Activated CD4-positive, alpha-beta memory T cell treated with anti-CD3 and anti-CD28 coated beads, Interleukin-2, amount 10 ng/mL, durations not matched to agents 7 days and 5 days (primary cell): ENCODE results near the gene STH. TPM values are rescaled to one million over a fixed set of nuclear protein-coding genes. Genes with fewer than 3 reads are reported as not detected.

Experiments
- CTCF ChIA-PET: fragments of 350-600 bp; sonication (Branson Sonifier 250); formaldehyde crosslinking; loops from one replicate; lab custom pipeline; 2021; ENCODE audit warnings: antibody characterized with exemption, inconsistent platforms; lab: Charles Lee
- POLR2A ChIA-PET: fragments of 350-600 bp; sonication (Branson Sonifier 250); formaldehyde crosslinking; loops from one replicate; lab custom pipeline; 2021; ENCODE audit warnings: antibody characterized with exemption; lab: Charles Lee
- DNase-seq: peaks from one replicate; pipeline ENCODE4 v3.0.0-alpha.2; 2020
- H3K27ac Mint-ChIP-seq: one replicate; pipeline ENCODE4 v1.8.0; 2021; ENCODE audit warnings: mild to moderate bottlenecking, mixed read lengths
- H3K27me3 Mint-ChIP-seq: one replicate; pipeline ENCODE4 v1.8.0; 2021; ENCODE audit warnings: mixed read lengths
- H3K36me3 Mint-ChIP-seq: one replicate; pipeline ENCODE4 v1.8.0; 2021; ENCODE audit warnings: low read depth, mixed read lengths
- H3K4me1 Mint-ChIP-seq: one replicate; pipeline ENCODE4 v1.8.0; 2021; ENCODE audit warnings: mixed read lengths
- H3K4me3 Mint-ChIP-seq: one replicate; pipeline ENCODE4 v1.8.0; 2021; ENCODE audit warnings: mild to moderate bottlenecking, mixed read lengths
- H3K9me3 Mint-ChIP-seq: one replicate; pipeline ENCODE4 v1.8.0; 2021; ENCODE audit warnings: mixed read lengths
- total RNA-seq, 2 experiments: library from RNA; stranded (reverse); gene quantifications; one replicate each; pipeline ENCODE4 v1.2.3, GENCODE V29; 2021

Gene STH
- total RNA-seq, 2 experiments from 2014 or later = not detected

DNA sequence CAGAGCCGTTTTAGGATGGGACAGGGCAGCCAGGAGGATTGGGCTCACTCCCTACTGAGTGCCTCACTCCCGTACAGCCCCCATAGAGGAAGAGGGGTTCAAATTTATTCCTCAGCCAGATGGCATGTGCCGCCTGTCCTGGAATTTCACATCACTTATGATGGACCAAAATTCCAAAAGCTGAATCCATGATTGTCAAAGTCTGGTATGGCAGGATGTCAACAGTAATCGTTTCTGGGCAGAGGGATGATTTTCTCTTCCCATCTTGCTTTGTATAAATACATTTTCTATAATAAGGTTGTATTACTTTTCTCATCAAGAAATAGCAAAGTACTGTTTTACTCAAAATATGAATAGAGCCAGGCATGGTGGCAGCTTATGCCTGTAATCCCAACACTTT is 38.7 kb upstream of the STH start:
- CTCF ChIA-PET = interaction anchor here (1.1 kb wide), 1 partner anchor 11 kb away, joined by 5 read pairs; no protein-coding TSS in a partner anchor
- Mint-ChIP-seq H3K36me3 (no peaks in the 10 kb centered on the region), H3K9me3 (no peaks in the 10 kb centered on the region)

GRCh38 chr17:45961206-45961605 is 37.8 kb upstream of the STH start:
- ChIA-PET CTCF (interaction anchor here (1.1 kb wide), 1 partner anchor 12 kb away, joined by 5 read pairs; no protein-coding TSS in a partner anchor), POLR2A (no interaction called here)
- Mint-ChIP-seq H3K4me1 (no peaks in the 10 kb centered on the region), H3K36me3 (no peaks in the 10 kb centered on the region), H3K27me3 (peaks cover 6% of the 10 kb centered on the region), H3K4me3 (no peak overlapping the region), H3K9me3 (no peaks in the 10 kb centered on the region), H3K27ac (no peak overlapping the region)
- DNase-seq = no peak

More for the DNA sequence above, 38.7 kb upstream of the STH start:
- no peak overlapping the region for H3K27ac Mint-ChIP-seq
- POLR2A ChIA-PET = no interaction called here
- DNase-seq = no peak
- no peaks in the 10 kb centered on the region for H3K27me3 Mint-ChIP-seq
- no peak overlapping the region for H3K4me3 Mint-ChIP-seq
- H3K4me1 Mint-ChIP-seq = no peaks in the 10 kb centered on the region

DNA sequence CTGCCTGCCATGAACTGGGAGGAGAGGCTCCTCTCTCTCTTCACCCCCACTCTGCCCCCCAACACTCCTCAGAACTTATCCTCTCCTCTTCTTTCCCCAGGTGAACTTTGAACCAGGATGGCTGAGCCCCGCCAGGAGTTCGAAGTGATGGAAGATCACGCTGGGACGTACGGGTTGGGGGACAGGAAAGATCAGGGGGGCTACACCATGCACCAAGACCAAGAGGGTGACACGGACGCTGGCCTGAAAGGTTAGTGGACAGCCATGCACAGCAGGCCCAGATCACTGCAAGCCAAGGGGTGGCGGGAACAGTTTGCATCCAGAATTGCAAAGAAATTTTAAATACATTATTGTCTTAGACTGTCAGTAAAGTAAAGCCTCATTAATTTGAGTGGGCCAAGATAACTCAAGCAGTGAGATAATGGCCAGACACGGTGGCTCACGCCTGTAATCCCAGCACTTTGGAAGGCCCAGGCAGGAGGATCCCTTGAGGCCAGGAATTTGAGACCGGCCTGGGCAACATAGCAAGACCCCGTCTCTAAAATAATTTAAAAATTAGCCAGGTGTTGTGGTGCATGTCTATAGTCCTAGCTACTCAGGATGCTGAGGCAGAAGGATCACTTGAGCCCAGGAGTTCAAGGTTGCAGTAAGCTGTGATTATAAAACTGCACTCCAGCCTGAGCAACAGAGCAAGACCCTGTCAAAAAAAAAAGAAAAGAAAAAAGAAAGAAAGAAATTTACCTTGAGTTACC is 36.7 kb upstream of the STH start:
- no peaks in the 10 kb centered on the region for H3K4me1 Mint-ChIP-seq
- H3K36me3 Mint-ChIP-seq = no peaks in the 10 kb centered on the region
- DNase-seq = no peak
- H3K4me3 Mint-ChIP-seq = no peak overlapping the region
- H3K9me3 Mint-ChIP-seq = no peaks in the 10 kb centered on the region
- CTCF ChIA-PET = interaction anchor here (1.2 kb wide), 1 partner anchor 13 kb away, joined by 4 read pairs; no protein-coding TSS in a partner anchor
- peaks cover 11% of the 10 kb centered on the region for H3K27me3 Mint-ChIP-seq
- POLR2A ChIA-PET = no interaction called here
- H3K27ac Mint-ChIP-seq = no peak overlapping the region

DNA sequence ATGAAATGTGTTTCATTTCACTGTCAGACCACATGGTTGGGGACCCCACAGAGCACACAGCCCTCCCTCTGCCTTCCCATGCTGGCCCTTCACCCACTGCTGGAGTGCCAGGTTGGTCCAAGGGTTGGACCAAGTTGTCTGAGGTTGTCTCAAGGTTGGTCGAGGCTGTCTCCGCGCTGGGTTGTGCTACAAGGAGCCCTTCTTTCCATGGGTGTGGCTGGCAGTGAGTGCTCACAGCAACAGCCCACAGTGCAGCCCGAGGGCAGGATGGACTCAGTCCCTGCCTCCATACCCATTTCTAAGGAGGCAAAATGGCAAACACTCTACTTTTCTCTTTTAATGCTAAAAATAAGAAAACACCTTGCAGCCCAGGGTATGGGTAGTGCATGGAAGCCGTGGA is 35.8 kb upstream of the STH start:
- Mint-ChIP-seq H3K4me3 (no peak overlapping the region), H3K36me3 (no peaks in the 10 kb centered on the region), H3K4me1 (no peaks in the 10 kb centered on the region), H3K27ac (no peak overlapping the region), H3K27me3 (peaks cover 17% of the 10 kb centered on the region), H3K9me3 (no peaks in the 10 kb centered on the region)
- CTCF ChIA-PET = interaction anchor here (1.2 kb wide), 1 partner anchor 14 kb away, joined by 4 read pairs; no protein-coding TSS in a partner anchor
- DNase-seq = no peak
- POLR2A ChIA-PET = no interaction called here

- Mint-ChIP-seq H3K36me3 (no peaks in the 10 kb centered on the region), H3K4me3 (no peak overlapping the region), H3K4me1 (no peaks in the 10 kb centered on the region), H3K27ac (no peak overlapping the region), H3K27me3 (peaks cover 17% of the 10 kb centered on the region), H3K9me3 (no peaks in the 10 kb centered on the region)
- POLR2A ChIA-PET = no interaction called here
- CTCF ChIA-PET = no interaction called here
- no peak for DNase-seq
Measured at GRCh38 chr17:45963889-45964288, 35.2 kb upstream of the STH start.

DNA sequence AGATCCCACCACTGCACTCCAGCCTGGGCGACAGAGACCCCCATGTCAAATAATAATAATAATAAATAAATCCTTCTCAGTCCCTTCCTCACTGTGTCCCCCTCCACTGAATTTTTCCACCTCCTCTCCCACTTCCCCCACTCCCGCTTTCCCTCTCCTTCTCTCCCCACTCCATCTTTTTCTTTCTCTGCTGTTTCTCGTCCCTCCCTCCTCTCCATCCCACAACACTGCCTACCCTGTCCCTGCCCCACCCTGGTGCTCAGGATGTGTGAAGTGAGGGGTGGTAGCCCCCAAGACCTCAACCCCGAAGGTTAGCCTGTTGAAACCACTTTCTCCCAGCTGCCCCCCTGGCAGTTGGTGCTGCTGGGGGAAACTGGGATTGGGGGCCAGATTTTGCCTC is 34.4 kb upstream of the STH start:
- H3K9me3 Mint-ChIP-seq = no peaks in the 10 kb centered on the region
- no peaks in the 10 kb centered on the region for H3K4me1 Mint-ChIP-seq
- no peaks in the 10 kb centered on the region for H3K36me3 Mint-ChIP-seq
- H3K27me3 Mint-ChIP-seq = peaks cover 18% of the 10 kb centered on the region
- H3K4me3 Mint-ChIP-seq = no peak overlapping the region
- DNase-seq = no peak
- H3K27ac Mint-ChIP-seq = no peak overlapping the region
- ChIA-PET CTCF (no interaction called here), POLR2A (no interaction called here)

GRCh38 chr17:45965812-45966211 is 33.2 kb upstream of the STH start:
- CTCF ChIA-PET = no interaction called here
- no peaks in the 10 kb centered on the region for H3K9me3 Mint-ChIP-seq
- no peak overlapping the region for H3K27ac Mint-ChIP-seq
- H3K27me3 Mint-ChIP-seq = peaks cover 21% of the 10 kb centered on the region
- POLR2A ChIA-PET = no interaction called here
- DNase-seq = no peak
- H3K4me3 Mint-ChIP-seq = no peak overlapping the region
- no peaks in the 10 kb centered on the region for H3K36me3 Mint-ChIP-seq
- no peaks in the 10 kb centered on the region for H3K4me1 Mint-ChIP-seq

DNA sequence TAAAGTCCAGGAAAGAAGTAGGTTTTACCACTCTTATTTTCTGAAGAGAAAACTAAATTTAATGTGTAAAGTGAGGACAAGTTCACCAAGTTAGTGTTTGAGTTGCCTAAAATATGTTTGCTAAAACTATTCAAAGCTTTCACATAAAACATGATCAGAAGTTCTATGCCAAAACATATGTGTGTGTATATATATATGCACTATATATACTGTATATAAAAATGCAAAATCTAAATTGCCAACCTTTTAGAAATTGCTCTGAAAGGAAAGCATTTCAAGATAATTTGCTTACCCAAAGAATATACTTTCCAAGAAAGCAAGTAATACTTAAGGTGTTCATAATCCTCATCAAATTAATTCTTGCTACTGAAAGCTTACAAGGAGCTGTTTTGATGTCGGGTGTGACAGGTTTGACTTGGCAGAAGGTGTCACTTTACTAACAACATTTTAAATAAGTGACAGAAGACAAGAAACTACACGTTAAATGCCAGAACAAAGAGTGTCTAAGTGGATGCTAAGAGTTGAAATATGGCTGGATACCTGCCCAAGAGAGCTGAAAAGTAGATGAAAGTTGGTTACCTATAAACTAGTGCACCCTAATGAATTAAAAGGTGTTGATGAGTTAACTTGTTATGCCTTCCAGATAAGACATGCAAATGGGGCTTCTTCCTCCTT is 32.3 kb upstream of the STH start:
- Mint-ChIP-seq H3K4me1 (no peaks in the 10 kb centered on the region), H3K4me3 (no peak overlapping the region), H3K36me3 (no peaks in the 10 kb centered on the region), H3K9me3 (no peaks in the 10 kb centered on the region), H3K27me3 (peaks cover 21% of the 10 kb centered on the region), H3K27ac (no peak overlapping the region)
- ChIA-PET POLR2A (no interaction called here), CTCF (no interaction called here)
- no peak for DNase-seq

GRCh38 chr17:45967378-45967777 is 31.7 kb upstream of the STH start:
- ChIA-PET POLR2A (no interaction called here), CTCF (no interaction called here)
- H3K27me3 Mint-ChIP-seq = peaks cover 23% of the 10 kb centered on the region
- H3K9me3 Mint-ChIP-seq = no peaks in the 10 kb centered on the region
- no peak overlapping the region for H3K4me3 Mint-ChIP-seq
- DNase-seq = no peak
- H3K27ac Mint-ChIP-seq = no peak overlapping the region
- no peaks in the 10 kb centered on the region for H3K36me3 Mint-ChIP-seq
- no peaks in the 10 kb centered on the region for H3K4me1 Mint-ChIP-seq

GRCh38 chr17:45968732-45969131 is 30.3 kb upstream of the STH start:
- Mint-ChIP-seq H3K27me3 (peaks cover 26% of the 10 kb centered on the region), H3K4me1 (no peaks in the 10 kb centered on the region), H3K27ac (no peak overlapping the region), H3K4me3 (no peak overlapping the region), H3K36me3 (no peaks in the 10 kb centered on the region), H3K9me3 (no peaks in the 10 kb centered on the region)
- POLR2A ChIA-PET = no interaction called here
- DNase-seq = no peak
- CTCF ChIA-PET = interaction anchor here (1.0 kb wide), 1 partner anchor 20 kb away, joined by 4 read pairs; no protein-coding TSS in a partner anchor

- no peaks in the 10 kb centered on the region for H3K36me3 Mint-ChIP-seq
- no peak overlapping the region for H3K27ac Mint-ChIP-seq
Measured at GRCh38 chr17:45969726-45970125, 29.3 kb upstream of the STH start.

DNA sequence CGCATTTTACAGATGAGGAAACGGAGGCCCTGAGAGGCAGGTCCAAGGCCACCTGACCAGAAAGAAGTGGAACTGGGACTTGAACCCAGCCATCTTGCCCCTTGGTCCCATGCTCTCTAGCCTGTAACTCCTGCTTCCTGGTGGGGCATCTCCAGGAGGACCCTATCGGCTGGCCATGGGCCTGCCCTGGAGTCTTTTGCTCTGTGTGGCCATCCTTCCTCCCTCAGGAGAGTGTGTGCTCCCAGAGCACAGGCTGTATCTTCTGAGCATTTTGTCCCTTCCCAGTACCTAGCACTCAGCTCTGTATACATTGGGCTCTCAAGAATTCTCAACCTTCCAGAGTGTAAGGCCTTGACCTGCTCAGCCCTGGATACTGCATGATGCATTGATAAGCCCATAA is 28.4 kb upstream of the STH start:
- no peak overlapping the region for H3K27ac Mint-ChIP-seq
- ChIA-PET CTCF (no interaction called here), POLR2A (no interaction called here)
- DNase-seq = no peak
- H3K4me3 Mint-ChIP-seq = no peak overlapping the region
- peaks cover 25% of the 10 kb centered on the region for H3K27me3 Mint-ChIP-seq
- no peaks in the 10 kb centered on the region for H3K36me3 Mint-ChIP-seq
- no peaks in the 10 kb centered on the region for H3K9me3 Mint-ChIP-seq
- no peaks in the 10 kb centered on the region for H3K4me1 Mint-ChIP-seq

More at GRCh38 chr17:45969726-45970125, 29.3 kb upstream of the STH start:
- no peaks in the 10 kb centered on the region for H3K4me1 Mint-ChIP-seq
- peaks cover 26% of the 10 kb centered on the region for H3K27me3 Mint-ChIP-seq
- DNase-seq = no peak
- no peaks in the 10 kb centered on the region for H3K9me3 Mint-ChIP-seq
- no peak overlapping the region for H3K4me3 Mint-ChIP-seq
- ChIA-PET POLR2A (no interaction called here), CTCF (no interaction called here)

DNA sequence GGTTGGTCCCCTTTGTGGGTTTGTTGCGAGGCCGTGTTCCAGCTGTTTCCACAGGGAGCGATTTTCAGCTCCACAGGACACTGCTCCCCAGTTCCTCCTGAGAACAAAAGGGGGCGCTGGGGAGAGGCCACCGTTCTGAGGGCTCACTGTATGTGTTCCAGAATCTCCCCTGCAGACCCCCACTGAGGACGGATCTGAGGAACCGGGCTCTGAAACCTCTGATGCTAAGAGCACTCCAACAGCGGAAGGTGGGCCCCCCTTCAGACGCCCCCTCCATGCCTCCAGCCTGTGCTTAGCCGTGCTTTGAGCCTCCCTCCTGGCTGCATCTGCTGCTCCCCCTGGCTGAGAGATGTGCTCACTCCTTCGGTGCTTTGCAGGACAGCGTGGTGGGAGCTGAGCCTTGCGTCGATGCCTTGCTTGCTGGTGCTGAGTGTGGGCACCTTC is 27.3 kb upstream of the STH start:
- H3K36me3 Mint-ChIP-seq = no peaks in the 10 kb centered on the region
- no peak for DNase-seq
- ChIA-PET POLR2A (no interaction called here), CTCF (no interaction called here)
- H3K27me3 Mint-ChIP-seq = peaks cover 19% of the 10 kb centered on the region
- H3K4me1 Mint-ChIP-seq = no peaks in the 10 kb centered on the region
- no peak overlapping the region for H3K27ac Mint-ChIP-seq
- H3K4me3 Mint-ChIP-seq = no peak overlapping the region
- no peaks in the 10 kb centered on the region for H3K9me3 Mint-ChIP-seq
